Activated CD4-positive, alpha-beta T cell treated with anti-CD3 and anti-CD28 coated beads for 48 hours (primary cell): ENCODE data around the gene PDE4B.
"Not testable (repeated sequence)": the region's sequence is repeated elsewhere in the genome, so short reads cannot be mapped to it uniquely, and the experiment has no call there.

Experiments used
- DNase-seq: peaks from one replicate; pipeline ENCODE4 v3.0.0-alpha.2; 2020

Gene PDE4B

GRCh38 chr1:65998763-65999583 is 206.3 kb downstream of the PDE4B start:
- DNase-seq: no peak

GRCh38 chr1:66000033-66000637 is 207.4 kb downstream of the PDE4B start:
- no peak for DNase-seq

GRCh38 chr1:66003690-66004089 is 211.0 kb downstream of the PDE4B start:
- no peak for DNase-seq

GRCh38 chr1:66006534-66006933 is 213.8 kb downstream of the PDE4B start:
- not testable (repeated sequence) for DNase-seq

- no peak for DNase-seq
Observed at GRCh38 chr1:66012106-66012784, 219.6 kb downstream of the PDE4B start.

GRCh38 chr1:66013371-66013770 is 220.7 kb downstream of the PDE4B start:
- DNase-seq: no peak

- no peak for DNase-seq
Observed at GRCh38 chr1:66022904-66023620, 230.4 kb downstream of the PDE4B start.

- DNase-seq: no peak
Observed at GRCh38 chr1:66025188-66025587, 232.5 kb downstream of the PDE4B start.

GRCh38 chr1:66028035-66028434 is 235.3 kb downstream of the PDE4B start:
- DNase-seq: no peak

- DNase-seq: no peak
Observed at GRCh38 chr1:66033781-66034180, 241.1 kb downstream of the PDE4B start.

- DNase-seq: no peak
Observed at GRCh38 chr1:66035616-66036245, 243.0 kb downstream of the PDE4B start.

- no peak for DNase-seq
Observed at GRCh38 chr1:66041654-66042053, 249.0 kb downstream of the PDE4B start.

GRCh38 chr1:66043186-66043585 is 250.5 kb downstream of the PDE4B start:
- DNase-seq: no peak

- no peak for DNase-seq
Observed at GRCh38 chr1:66044912-66045311, 252.2 kb downstream of the PDE4B start.

- DNase-seq: no peak
Observed at GRCh38 chr1:66046415-66046814, 253.7 kb downstream of the PDE4B start.

GRCh38 chr1:66048011-66048410 is 255.3 kb downstream of the PDE4B start:
- DNase-seq: no peak

- no peak for DNase-seq
Observed at GRCh38 chr1:66050123-66050522, 257.4 kb downstream of the PDE4B start.

- DNase-seq: no peak
Observed at GRCh38 chr1:66050633-66051032, 257.9 kb downstream of the PDE4B start.

GRCh38 chr1:66055092-66055491 is 262.4 kb downstream of the PDE4B start:
- no peak for DNase-seq

- not testable (repeated sequence) for DNase-seq
Observed at GRCh38 chr1:66057448-66057847, 264.8 kb downstream of the PDE4B start.

GRCh38 chr1:66058558-66058957 is 265.9 kb downstream of the PDE4B start:
- no peak for DNase-seq

- DNase-seq: not testable (repeated sequence)
Observed at GRCh38 chr1:66067219-66067618, 274.5 kb downstream of the PDE4B start.
